Measurements from ENCODE around the gene SLC37A4.

GRCh38 chr11:119012629-119013170 lies 18.0 kb downstream of the SLC37A4 start:
- TF ChIP-seq CTCF (IDR thresholded peaks at IDR 0.05; ENCODE audit: extremely low read depth in 1 of 2, insufficient read depth in 1 of 2, low read depth in 1 of 2, low read length in 2 of 2) (no peak), EZH2 (IDR thresholded peaks at IDR 0.05; ENCODE audit: borderline replicate concordance, low read depth, low read length, severe bottlenecking) (no peak), POLR2AphosphoS5 (IDR thresholded peaks at IDR 0.05; ENCODE audit: insufficient read depth, low read depth, low read length) (no peak), MAX (IDR thresholded peaks at IDR 0.05; ENCODE audit: insufficient read depth, insufficient read length) (no peak), JUN (IDR thresholded peaks at IDR 0.05; ENCODE audit: borderline replicate concordance, insufficient read depth, insufficient read length, low read depth) (no peak), POLR2A (IDR thresholded peaks at IDR 0.05; ENCODE audit: low read depth, low read length) (no peak), MYC (IDR thresholded peaks at IDR 0.05; ENCODE audit: low read depth, low read length) (no peak), FOS (IDR thresholded peaks at IDR 0.05; ENCODE audit: borderline replicate concordance, insufficient read depth, low read length) (no peak)

Measured in endothelial cell of umbilical vein (primary cell).